ENCODE measurements around the gene CCDC194. TPM values are rescaled to one million over a fixed set of nuclear protein-coding genes. Genes with fewer than 3 reads are reported as not detected.

The CCDC194 gene
- total RNA-seq, 2 donors from 2014 or later, result 2.0 to 3.4 TPM

- Mint-ChIP-seq H3K27me3 (ENCODE audit: insufficient read depth) (peaks cover 11% of the 10 kb centered on the region), H3K4me1 (no peaks in the 10 kb centered on the region), H3K9me3 (peaks cover 2% of the 10 kb centered on the region), H3K4me3 (no peak overlapping the region), H3K27ac (no peak overlapping the region), H3K36me3 (ENCODE audit: low read depth) (no peaks in the 10 kb centered on the region)
- Histone ChIP-seq H3K4me3 (ENCODE audit: low read length) (no peak overlapping the region), H3K9me3 (ENCODE audit: control insufficient read depth, low read length) (no peaks in the 10 kb centered on the region), H3K36me3 (ENCODE audit: control insufficient read depth, insufficient read depth, low read length) (no peaks in the 10 kb centered on the region), H3K9ac (ENCODE audit: extremely low read depth, low read length, poor library complexity, severe bottlenecking) (no peak overlapping the region), H3K27ac (ENCODE audit: low read depth, low read length) (no peak overlapping the region), H3K4me1 (ENCODE audit: control insufficient read depth, insufficient read depth, low read length) (no peaks in the 10 kb centered on the region), H3K27me3 (ENCODE audit: control insufficient read depth, insufficient read depth, low read length, poor library complexity, severe bottlenecking) (no peaks in the 10 kb centered on the region)
- TF ChIP-seq CTCF (conservative IDR thresholded peaks at IDR 0.05), result no peak
- WGBS, 2 experiments (ENCODE audit: insufficient coverage in 1 of 2, insufficient read length in 1 of 2), result 84 to 100% methylated on average over 1 to 6 of the region's 6 CpGs
- no peak for DNase-seq
Observed at GRCh38 chr19:17359905-17360800, 33.8 kb downstream of the CCDC194 start.

GRCh38 chr19:17358395-17358794 lies 35.6 kb downstream of the CCDC194 start:
- 87 to 90% methylated on average over 4 to 7 of the region's 7 CpGs for WGBS, 2 experiments (ENCODE audit: insufficient coverage in 1 of 2, insufficient read length in 1 of 2)
- H3K27me3 Mint-ChIP-seq (ENCODE audit: insufficient read depth), result peaks cover 7% of the 10 kb centered on the region
- H3K27ac Mint-ChIP-seq, result no peak overlapping the region
- Histone ChIP-seq H3K4me3 (ENCODE audit: low read length) (no peak overlapping the region), H3K4me1 (ENCODE audit: control insufficient read depth, insufficient read depth, low read length) (no peaks in the 10 kb centered on the region), H3K36me3 (ENCODE audit: control insufficient read depth, insufficient read depth, low read length) (no peaks in the 10 kb centered on the region), H3K9ac (ENCODE audit: extremely low read depth, low read length, poor library complexity, severe bottlenecking) (no peak overlapping the region), H3K27me3 (ENCODE audit: control insufficient read depth, insufficient read depth, low read length, poor library complexity, severe bottlenecking) (no peaks in the 10 kb centered on the region), H3K27ac (ENCODE audit: low read depth, low read length) (no peak overlapping the region), H3K9me3 (ENCODE audit: control insufficient read depth, low read length) (no peaks in the 10 kb centered on the region)
- no peak for TF ChIP-seq CTCF (conservative IDR thresholded peaks at IDR 0.05)
- no peak for DNase-seq
- no peaks in the 10 kb centered on the region for H3K9me3 Mint-ChIP-seq
- no peaks in the 10 kb centered on the region for H3K36me3 Mint-ChIP-seq (ENCODE audit: low read depth)
- H3K4me1 Mint-ChIP-seq, result no peaks in the 10 kb centered on the region
- no peak overlapping the region for H3K4me3 Mint-ChIP-seq

GRCh38 chr19:17357724-17358123 lies 36.3 kb downstream of the CCDC194 start:
- Histone ChIP-seq H3K27me3 (ENCODE audit: control insufficient read depth, insufficient read depth, low read length, poor library complexity, severe bottlenecking) (no peaks in the 10 kb centered on the region), H3K4me3 (ENCODE audit: low read length) (no peak overlapping the region), H3K27ac (ENCODE audit: low read depth, low read length) (no peak overlapping the region), H3K9ac (ENCODE audit: extremely low read depth, low read length, poor library complexity, severe bottlenecking) (no peak overlapping the region), H3K4me1 (ENCODE audit: control insufficient read depth, insufficient read depth, low read length) (no peaks in the 10 kb centered on the region), H3K9me3 (ENCODE audit: control insufficient read depth, low read length) (no peaks in the 10 kb centered on the region), H3K36me3 (ENCODE audit: control insufficient read depth, insufficient read depth, low read length) (no peaks in the 10 kb centered on the region)
- no peak overlapping the region for H3K27ac Mint-ChIP-seq
- H3K4me3 Mint-ChIP-seq, result no peak overlapping the region
- TF ChIP-seq CTCF (conservative IDR thresholded peaks at IDR 0.05), result no peak
- H3K4me1 Mint-ChIP-seq, result no peaks in the 10 kb centered on the region
- H3K27me3 Mint-ChIP-seq (ENCODE audit: insufficient read depth), result peaks cover 7% of the 10 kb centered on the region
- DNase-seq, result no peak
- WGBS, 2 experiments (ENCODE audit: insufficient coverage in 1 of 2, insufficient read length in 1 of 2), result 91 to 94% methylated on average over 9 of the region's 11 CpGs
- H3K36me3 Mint-ChIP-seq (ENCODE audit: low read depth), result no peaks in the 10 kb centered on the region
- no peaks in the 10 kb centered on the region for H3K9me3 Mint-ChIP-seq
